ENCODE results near the gene KICS2. TPM values are rescaled to one million over a fixed set of nuclear protein-coding genes. Genes with fewer than 3 reads are reported as not detected.

Gene KICS2
- total RNA-seq, 3 donors from 2014 or later = 10.2 to 17.9 (median 15.7) TPM

DNA sequence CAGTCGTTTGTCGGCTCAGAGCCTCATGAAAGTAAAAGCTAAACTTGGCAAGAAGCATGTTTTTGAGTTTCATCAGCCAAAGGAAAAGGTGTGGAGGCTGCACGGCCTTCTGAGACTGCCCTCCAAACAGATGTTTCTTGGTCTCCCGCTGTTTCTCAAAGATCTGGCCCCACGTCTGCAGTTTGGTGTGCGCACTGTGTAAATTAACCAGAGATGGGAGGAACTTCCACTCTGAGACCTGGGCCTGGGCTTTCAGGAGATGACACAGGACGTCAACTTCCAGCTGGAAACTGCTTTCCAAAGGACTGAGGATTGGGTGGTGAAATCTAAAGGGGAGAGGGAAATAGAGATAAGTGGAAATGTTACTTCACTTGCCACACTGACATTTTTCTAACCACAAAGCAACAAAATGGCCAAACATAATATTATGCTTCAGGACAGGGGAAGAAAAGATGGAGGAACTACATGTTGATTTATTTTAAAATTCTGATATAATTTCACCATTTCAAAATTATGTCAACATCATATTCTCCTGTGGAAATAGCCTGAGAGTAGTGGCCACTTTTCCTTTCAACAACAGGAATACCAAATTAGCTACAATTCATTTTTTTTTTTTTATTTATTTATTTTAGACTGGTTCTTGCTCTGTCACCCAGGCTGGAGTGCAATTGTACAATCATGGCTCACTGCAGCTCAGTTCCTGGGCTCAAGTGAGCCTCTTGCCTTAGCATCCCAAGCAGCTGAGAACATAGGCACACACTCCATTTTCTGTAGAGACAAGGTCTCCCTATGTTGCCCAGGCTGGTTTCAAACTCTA, 27.6 kb downstream of the KICS2 start:
- Histone ChIP-seq H3K27ac (no peak overlapping the region), H3K9me3 (no peaks in the 10 kb centered on the region), H3K4me3 (no peak overlapping the region), H3K36me3 (no peaks in the 10 kb centered on the region), H3K27me3 (no peaks in the 10 kb centered on the region), H3K4me1 (no peaks in the 10 kb centered on the region)
- TF ChIP-seq POLR2A (IDR thresholded peaks at IDR 0.05) (no peak), CTCF (IDR thresholded peaks at IDR 0.05) (no peak), POLR2AphosphoS5 (IDR thresholded peaks at IDR 0.05) (no peak)
- DNase-seq (ENCODE audit: low spot score in 2 of 2) = no peak
- intact Hi-C loops (cut with DNase I; ENCODE audit: low total_unique reads) = no loop called here

DNA sequence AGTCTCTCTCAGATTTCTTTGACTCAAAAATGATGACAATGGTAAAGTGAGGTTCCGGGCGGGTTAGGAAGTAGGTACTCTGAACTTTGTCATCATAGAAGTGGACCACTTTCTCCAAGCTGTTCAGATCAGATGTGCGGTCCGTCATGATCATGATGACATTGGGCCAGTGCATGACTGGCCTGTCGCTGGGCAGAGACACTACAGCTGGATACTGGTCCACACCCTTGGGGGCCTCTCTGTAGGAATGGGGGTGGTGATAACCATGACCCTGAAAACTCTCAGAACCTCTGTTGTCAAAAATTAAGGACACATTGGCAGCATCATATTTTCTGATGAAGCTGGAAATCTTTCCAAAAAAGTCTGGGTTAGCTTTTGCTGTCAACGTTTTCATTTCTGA, 28.2 kb downstream of the KICS2 start:
- H3K4me1 ChIP-seq = no peaks in the 10 kb centered on the region

DNA sequence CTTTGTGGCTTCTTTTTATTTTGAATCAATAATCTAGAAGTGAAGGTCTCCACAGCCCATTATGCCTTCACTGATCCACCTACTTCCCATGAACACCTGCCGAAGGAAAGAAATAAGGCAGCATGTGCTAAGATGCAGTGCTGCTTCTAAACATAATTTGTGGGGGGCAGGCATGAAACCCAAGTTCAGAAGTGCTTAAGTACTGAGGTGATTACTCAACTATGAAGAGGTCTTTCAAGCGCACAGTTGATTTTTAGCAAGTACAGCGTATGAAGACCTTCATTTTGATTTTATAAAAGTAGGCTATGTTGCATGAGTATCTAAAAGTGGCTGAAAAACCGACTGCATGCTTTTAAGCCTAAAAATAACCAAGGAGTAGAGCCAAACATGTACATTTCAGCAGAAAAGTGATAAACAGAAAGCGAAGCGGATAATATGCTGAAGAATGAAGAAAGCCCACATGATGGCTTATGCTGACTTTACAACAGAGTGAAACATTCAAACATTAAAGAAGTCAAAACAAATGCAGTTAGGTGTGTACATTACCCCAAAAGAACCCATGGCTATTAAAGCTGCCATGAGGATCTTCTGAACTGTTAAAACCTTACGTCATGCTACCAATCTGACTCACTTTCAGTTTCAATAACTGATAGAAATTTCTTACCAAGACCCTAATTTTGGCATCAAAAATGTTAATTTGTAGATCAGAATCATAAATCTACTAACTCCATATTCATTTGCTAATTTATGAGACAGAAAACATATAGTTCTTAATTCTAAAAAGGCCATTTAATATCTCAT, 29.3 kb downstream of the KICS2 start:
- Histone ChIP-seq H3K4me3 (no peak overlapping the region), H3K9me3 (no peaks in the 10 kb centered on the region), H3K36me3 (no peaks in the 10 kb centered on the region), H3K4me1 (no peaks in the 10 kb centered on the region), H3K27ac (no peak overlapping the region), H3K27me3 (no peaks in the 10 kb centered on the region)
- intact Hi-C loops (cut with DNase I; ENCODE audit: low total_unique reads) = no loop called here
- no peak for DNase-seq (ENCODE audit: low spot score in 2 of 2)
- TF ChIP-seq POLR2AphosphoS5 (IDR thresholded peaks at IDR 0.05) (no peak), CTCF (IDR thresholded peaks at IDR 0.05) (no peak), POLR2A (IDR thresholded peaks at IDR 0.05) (no peak)

More for the DNA sequence above, 28.2 kb downstream of the KICS2 start:
- no peak for TF ChIP-seq POLR2AphosphoS5 (IDR thresholded peaks at IDR 0.05)
- TF ChIP-seq CTCF (IDR thresholded peaks at IDR 0.05) = no peak
- TF ChIP-seq POLR2A (IDR thresholded peaks at IDR 0.05) = no peak
- no peak overlapping the region for H3K27ac ChIP-seq
- no peaks in the 10 kb centered on the region for H3K9me3 ChIP-seq
- H3K36me3 ChIP-seq = no peaks in the 10 kb centered on the region
- intact Hi-C loops (cut with DNase I; ENCODE audit: low total_unique reads) = no loop called here
- no peaks in the 10 kb centered on the region for H3K27me3 ChIP-seq
- H3K4me3 ChIP-seq = no peak overlapping the region
- DNase-seq (ENCODE audit: low spot score in 2 of 2) = no peak

DNA sequence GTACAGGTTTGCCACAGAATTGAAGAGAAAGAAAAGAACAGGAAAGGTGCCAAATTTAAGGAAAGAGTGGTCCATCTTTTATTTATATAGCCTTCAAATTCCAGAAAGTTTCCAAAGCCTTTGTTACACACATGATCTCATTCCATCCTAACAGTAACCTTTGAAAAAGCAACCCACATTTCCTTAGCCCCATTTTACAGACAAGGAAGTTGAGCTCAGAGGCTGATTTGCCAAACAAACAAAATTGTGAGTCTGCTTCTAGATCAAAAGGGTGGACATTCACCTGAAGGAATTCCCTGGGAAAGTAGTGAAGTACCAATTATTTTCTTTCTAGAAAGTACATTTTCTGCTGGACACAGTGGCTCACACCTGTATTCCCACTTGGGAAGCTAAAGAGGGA, 32.0 kb downstream of the KICS2 start:
- intact Hi-C loops (cut with DNase I; ENCODE audit: low total_unique reads) = no loop called here
- no peak for DNase-seq (ENCODE audit: low spot score in 2 of 2)
- no peaks in the 10 kb centered on the region for H3K9me3 ChIP-seq
- no peaks in the 10 kb centered on the region for H3K27me3 ChIP-seq
- H3K4me3 ChIP-seq = no peak overlapping the region
- TF ChIP-seq POLR2AphosphoS5 (IDR thresholded peaks at IDR 0.05) = no peak
- TF ChIP-seq POLR2A (IDR thresholded peaks at IDR 0.05) = no peak
- H3K4me1 ChIP-seq = no peaks in the 10 kb centered on the region
- H3K27ac ChIP-seq = no peak overlapping the region
- H3K36me3 ChIP-seq = no peaks in the 10 kb centered on the region

DNA sequence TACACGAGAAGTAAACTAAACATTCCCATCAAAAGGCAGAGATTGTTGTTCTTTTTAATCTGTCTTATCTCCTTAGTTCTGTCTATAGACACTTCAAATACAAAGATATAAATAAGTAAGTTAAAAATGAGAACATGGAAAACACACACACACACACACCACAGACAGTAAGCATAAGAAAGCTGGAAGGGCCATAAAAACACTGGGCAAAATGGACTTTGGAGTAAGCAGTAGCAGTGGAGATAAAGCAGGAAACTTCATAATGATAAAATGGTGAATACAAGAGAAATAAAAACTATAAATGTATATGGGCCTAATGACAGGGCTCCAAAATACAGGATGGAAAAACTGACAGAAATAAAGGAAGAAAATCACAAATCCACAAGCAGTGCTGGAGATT, 32.6 kb downstream of the KICS2 start:
- no peaks in the 10 kb centered on the region for H3K4me1 ChIP-seq
- no peak overlapping the region for H3K4me3 ChIP-seq
- no peaks in the 10 kb centered on the region for H3K36me3 ChIP-seq
- DNase-seq (ENCODE audit: low spot score in 2 of 2) = no peak
- TF ChIP-seq POLR2AphosphoS5 (IDR thresholded peaks at IDR 0.05) (no peak), POLR2A (IDR thresholded peaks at IDR 0.05) (no peak), CTCF (IDR thresholded peaks at IDR 0.05) (no peak)
- intact Hi-C loops (cut with DNase I; ENCODE audit: low total_unique reads) = no loop called here
- H3K27me3 ChIP-seq = no peaks in the 10 kb centered on the region
- H3K27ac ChIP-seq = no peak overlapping the region
- H3K9me3 ChIP-seq = no peaks in the 10 kb centered on the region
